Anterior cingulate cortex (tissue), 58 donors: ENCODE measurements around the gene MRPL51.
"Not testable (repeated sequence)": the region's sequence is repeated elsewhere in the genome, so short reads cannot be mapped to it uniquely, and the experiment has no call there.

ENCODE experiments used
- DNase-seq, 58 donors: peaks; one replicate each; lab custom pipeline; 2025; lab: John Stamatoyannopoulos, UW

Gene MRPL51

GRCh38 chr12:6493497-6494257 is 615 bp upstream of the MRPL51 start, which contains the start of gene NCAPD2:
Gene NCAPD2 (plus strand): TSS chr12:6494102. CDS start chr12:6495099, 997 bp downstream.
- DNase-seq: peak; percentile 38 to 97 (median 94)

DNA sequence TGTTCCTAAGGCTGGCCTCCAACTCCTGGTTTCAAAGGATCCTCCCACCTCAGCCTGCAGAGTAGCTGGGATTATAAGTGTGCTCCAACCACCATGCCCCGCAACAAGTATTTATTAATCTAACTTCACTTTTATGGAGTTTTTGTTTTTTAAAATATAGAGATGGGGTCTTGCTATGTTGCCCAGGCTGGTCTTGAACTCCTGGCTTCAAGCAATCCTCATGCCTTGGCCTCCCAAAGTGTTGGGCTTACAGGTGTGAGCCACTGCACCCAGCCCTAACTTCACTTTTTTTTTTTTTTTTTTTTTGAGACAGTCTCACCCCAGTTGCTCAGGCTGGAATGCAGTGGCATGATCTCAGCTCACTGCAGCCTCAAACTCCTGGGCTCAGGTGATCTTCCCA is 2.4 kb downstream of the MRPL51 start:
- not testable (repeated sequence) for DNase-seq

DNA sequence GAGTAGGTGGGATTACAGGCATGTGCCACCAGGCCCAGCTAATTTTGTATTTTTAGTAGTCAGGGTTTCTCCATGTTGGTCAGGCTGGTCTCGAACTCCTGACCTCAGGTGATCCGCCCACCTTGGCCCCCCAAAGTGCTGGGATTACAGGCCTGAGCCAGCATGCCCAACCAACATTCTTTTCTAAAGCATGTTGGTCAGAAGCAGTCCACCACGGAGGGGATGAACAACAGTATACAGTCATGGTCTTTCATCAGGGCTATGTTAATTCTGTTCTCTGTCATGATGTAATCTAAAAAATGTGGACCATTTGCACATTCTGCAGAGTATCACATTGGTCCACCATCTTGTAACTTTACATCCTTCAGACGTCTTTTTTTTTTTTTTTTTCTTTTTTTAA is 3.6 kb downstream of the MRPL51 start:
- no peak for DNase-seq

DNA sequence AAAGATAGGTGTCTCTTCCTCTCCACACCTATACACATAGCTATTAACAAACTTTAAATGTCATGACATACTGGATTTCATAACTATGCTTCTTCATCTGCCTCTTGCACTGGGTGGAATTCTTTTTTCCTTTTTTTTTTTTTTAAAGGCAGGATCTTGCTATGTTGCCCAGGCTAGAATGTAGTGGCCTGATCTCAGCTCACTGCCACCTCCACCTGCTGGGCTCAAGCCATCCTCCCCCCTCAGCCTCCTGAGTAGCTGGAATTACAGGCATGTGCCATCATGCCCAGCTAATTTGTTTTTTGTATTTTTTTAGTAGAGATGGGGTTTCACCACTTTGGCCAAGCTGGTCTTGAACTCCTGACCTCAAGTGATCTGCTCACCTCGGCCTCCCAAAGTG is 4.8 kb downstream of the MRPL51 start:
- DNase-seq: no peak

DNA sequence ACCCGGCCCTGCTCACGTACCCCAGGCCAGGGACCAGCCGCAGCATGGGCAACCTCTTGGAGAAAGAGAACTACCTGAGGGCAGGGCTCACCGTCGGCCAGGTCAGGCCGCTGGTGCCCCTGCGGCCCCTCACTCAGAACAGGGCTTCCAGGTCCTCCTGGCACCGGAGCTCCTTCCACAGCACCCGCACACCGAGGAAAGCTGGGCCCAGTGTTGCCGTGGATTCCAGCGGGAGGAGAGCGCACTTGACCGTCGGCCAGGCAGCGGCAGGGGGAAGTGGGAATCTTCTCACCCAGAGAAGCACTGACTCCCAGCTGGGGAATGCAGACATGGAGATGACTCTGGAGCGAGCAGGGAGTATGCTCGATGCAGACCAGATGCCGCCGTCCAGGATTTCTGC is 14.6 kb downstream of the MRPL51 start:
- DNase-seq: no peak

GRCh38 chr12:6477601-6478377 is 15.3 kb downstream of the MRPL51 start:
- not testable (repeated sequence) for DNase-seq

GRCh38 chr12:6476489-6476888 is 16.6 kb downstream of the MRPL51 start:
- no peak for DNase-seq

DNA sequence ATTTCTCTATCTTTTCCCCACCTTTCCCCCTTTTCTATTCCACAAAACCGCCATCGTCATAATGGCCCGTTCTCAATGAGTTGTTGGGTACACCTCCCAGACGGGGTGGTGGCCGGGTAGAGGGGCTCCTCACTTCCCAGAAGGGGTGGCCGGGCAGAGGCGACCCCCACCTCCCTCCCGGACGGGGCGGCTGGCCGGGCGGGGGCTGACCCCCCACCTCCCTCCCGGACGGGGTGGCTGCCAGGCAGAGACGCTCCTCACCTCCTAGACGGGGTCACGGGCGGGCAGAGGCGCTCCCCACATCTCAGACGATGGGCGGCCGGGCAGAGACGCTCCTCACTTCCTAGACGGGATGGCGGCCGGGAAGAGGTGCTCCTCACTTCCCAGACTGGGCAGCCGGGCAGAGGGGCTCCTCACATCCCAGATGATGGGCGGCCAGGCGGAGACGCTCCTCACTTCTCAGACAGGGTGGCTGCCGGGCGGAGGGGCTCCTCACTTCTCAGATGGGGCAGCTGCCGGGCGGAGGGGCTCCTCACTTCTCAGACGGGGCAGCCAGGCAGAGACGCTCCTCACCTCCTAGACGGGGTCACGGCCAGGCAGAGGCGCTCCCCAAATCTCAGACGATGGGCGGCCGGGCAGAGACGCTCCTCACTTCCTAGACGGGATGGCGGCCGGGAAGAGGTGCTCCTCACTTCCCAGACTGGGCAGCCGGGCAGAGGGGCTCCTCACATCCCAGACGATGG is 17.7 kb downstream of the MRPL51 start:
- not testable (repeated sequence) for DNase-seq

DNA sequence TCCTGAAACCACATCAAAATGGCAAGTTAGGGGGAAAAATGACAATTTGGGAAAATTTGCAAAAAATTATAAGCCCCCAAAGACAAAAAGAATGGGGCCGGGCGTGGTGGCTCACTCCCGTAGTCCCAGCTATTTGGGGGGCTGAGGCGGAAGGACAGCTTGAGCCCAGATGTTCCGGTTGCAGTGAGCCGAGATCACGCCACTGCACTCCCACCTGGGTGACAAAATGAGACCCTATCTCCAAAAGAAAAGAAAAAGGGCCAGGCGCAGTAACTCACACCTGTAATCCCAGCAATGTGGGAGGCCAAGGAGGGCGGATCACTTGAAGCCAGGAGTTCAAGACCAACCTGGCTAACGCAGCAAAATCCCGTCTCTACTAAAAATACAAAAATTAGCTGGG is 20.6 kb downstream of the MRPL51 start:
- no peak for DNase-seq

GRCh38 chr12:6471989-6472360 is 21.1 kb downstream of the MRPL51 start:
- no peak for DNase-seq

DNA sequence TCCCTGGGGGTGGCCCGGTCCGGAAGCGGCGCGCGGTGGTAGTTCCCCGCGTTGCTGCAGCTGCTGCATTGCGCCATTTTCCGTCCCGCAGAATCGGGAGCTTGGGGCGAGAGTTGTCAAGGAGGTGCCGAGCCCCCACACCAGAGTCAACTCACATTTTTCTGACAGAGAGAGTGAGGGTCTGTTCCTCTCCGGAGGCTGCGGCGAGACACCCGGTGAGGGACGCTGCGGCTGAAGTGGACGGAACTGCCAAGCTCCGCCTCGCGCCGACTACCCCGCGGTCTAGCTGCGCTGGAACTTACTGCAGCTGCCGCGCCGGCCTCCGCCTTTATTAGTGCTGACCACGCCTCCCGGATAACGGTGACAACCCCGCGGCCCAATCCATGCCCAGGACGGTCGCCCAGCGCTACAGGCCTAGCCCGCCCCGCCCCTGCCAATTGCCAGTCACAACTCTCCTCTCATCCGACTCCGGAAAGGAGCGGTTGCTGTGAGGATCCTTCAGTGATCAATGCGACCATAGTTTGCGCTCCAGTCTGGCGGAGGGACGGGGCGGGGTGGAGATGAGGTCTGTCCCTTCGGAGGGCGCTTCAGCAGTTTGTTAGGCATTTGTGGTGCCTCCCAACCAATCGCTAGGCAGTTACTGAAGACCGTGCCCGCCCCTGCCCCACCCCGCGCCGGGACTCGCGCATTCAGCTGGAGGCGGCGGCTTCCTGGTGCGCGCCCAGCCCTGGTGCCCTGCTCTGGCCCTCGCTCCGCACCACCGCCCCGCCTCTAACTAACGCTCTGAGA is 22.5 kb downstream of the MRPL51 start, which contains the start of gene VAMP1:
TSS of gene VAMP1 (minus strand) at position 303 of the 789 bp plus-strand sequence. CDS start at position 157, 146 bp downstream.
- peak; percentile 89 to 100 (median 99) for DNase-seq

DNA sequence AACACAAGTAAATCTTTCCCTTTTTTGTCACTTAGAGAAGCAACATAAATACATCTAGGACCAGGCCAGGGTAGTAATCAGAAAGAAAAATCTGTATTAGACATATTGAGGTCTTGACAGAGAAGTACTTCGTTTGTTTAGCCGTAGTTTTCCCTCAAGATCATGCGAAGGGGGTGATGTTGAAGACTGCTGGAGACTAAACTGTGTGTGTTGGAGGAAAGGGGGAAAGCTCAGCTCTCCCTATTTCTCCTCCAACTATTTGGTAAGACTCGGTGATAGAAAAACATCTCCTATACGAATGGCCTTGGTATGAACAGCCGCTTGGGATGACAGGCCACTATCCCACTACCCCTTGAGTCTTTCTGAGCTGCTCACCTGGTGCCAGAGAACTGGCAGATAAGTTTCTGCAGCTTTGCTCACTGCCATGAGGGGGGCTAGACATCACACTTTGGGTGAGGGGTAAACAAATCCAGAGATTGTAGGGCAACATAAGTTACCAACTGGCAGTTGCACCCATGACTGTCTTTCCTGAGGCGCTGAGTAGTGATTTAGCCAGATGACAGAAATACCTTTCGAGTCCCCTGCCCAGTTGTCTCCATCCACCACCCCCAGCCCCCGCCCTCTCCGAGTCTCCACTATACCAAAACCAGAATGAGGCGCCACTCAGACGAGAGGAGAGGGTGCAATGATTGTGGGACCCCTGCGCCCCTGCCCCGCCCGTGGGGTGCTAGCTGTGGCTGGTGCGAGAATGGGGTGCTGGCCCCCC is 23.3 kb downstream of the MRPL51 start:
- DNase-seq: peak in 1 of 58 donors; percentile 35

GRCh38 chr12:6469092-6469491 is 24.0 kb downstream of the MRPL51 start:
- no peak for DNase-seq

GRCh38 chr12:6468283-6468575 is 24.8 kb downstream of the MRPL51 start:
- no peak for DNase-seq

- DNase-seq: not testable (repeated sequence)
Measured at GRCh38 chr12:6467571-6468282, 25.3 kb downstream of the MRPL51 start.

DNA sequence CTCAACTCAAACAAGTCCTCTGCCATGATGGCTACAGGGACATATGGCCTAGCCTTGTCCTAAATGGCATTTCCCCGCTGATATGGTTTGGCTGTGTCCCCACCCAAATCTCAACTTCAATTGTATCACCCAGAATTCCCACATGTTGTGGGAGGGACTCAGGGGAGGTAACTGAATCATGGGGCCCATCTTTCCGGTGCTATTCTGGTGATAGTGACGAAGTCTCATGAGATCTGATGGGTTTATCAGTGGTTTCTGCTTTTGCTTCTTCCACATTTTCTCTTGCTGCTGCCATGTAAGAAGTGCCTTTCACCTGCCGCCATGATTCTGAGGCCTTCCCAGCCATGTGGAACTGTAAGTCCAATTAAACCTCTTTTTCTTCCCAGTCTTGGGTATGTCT is 26.3 kb downstream of the MRPL51 start:
- not testable (repeated sequence) for DNase-seq

DNA sequence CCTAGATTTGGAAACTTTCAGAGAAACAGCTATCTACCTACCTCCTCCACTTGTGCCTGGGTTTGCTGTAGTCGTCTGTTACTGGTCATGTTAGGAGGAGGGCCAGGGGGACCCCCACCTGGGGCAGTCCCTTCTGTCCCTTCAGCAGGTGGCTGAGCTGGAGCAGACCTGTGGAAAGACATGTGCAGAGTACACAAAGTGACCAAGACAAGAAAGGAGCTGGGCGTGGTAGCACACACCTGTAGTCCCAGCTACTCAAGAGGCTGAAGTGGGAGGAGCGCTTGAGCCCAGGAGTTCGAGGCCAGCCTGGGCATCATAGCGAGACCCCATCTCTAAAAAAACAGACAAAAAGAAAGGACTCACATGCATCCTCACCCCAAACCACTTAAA is 26.9 kb downstream of the MRPL51 start:
- DNase-seq: no peak

DNA sequence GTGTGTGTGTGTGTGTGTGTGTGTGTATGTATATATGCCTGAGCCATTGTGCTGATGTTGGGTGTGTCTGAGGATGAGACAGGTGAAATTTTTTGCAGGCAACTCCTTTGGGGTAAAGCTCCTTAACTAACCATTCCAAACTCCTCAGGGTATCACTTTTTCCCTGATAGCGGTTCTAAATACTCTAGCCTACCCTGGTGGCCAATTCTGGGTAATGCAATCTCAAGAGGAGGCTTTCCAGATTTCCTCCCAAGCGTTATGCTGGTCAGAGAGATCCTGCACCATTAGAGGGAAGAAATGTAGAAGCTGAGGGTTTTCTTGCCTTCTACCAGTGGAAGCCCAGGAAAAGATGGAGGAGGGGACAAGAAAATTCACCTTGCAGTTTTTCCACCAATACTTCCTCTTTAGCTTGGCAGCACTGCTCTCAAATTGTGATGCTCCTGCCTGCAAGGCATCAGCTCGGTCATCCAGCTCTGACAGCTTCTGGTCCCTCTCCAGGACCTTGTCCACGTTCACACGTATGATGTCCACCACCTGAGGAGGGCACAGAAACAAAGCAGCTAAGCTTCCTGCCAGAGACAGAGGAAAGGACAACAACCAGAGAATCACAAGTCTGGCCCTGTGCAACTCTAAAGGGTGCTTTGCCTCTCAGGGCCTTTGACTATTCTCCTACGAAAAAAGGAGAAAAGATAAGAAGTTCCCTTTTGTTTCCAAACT is 27.4 kb downstream of the MRPL51 start:
- DNase-seq: peak in 34 of 58 donors; percentile 4 to 66 (median 19)
